Right lobe of liver (tissue), 4 donors: Measurements from ENCODE around the gene PPP1R7.

ENCODE experiments used
- CTCF ChIP-seq, 4 donors: fragments of 200-600 bp in 3 of 4; fragments of 450-650 bp in 1 of 4; IDR thresholded peaks; one replicate each; pipeline versions ENCODE4 v1.5.1 to v1.8.0; 2016 to 2022; ENCODE audit warnings: antibody characterized with exemption in 4 of 4, mild to moderate bottlenecking in 2 of 4
- POLR2A ChIP-seq: fragments of 450-650 bp; IDR thresholded peaks from one replicate; pipeline ENCODE4 v1.6.1; 2017; ENCODE audit warnings: antibody characterized with exemption, mild to moderate bottlenecking
- donor health status: DM: no; HTN: no; CAD: no.
- donor health status: DM: no; HTN: no; CAD: no.
- donor health status: DM: no; HTN: yes; CAD: no.

- no peak for TF ChIP-seq CTCF (IDR thresholded peaks at IDR 0.05)
- TF ChIP-seq POLR2A = no peak
These were observed 7.7 kb upstream of the PPP1R7 start for GRCh38 chr2:241142593-241142992.
